Prostate gland (tissue), 2 donors: ENCODE measurements around the gene PLXND1. TPM values are rescaled to one million over a fixed set of nuclear protein-coding genes. Genes with fewer than 3 reads are reported as not detected.

Source experiments
- DNase-seq: peaks from one replicate; pipeline ENCODE4 v3.0.0-alpha.2; 2019; ENCODE audit warnings: low spot score
- H3K27ac ChIP-seq, 2 donors: fragments of 200-600 bp; sonication (generic); 2 replicates each; pipeline ENCODE4 v1.5.1; 2017 to 2019
- H3K27me3 ChIP-seq: fragments of 200-600 bp; sonication (generic); replicated peaks from 2 replicates; pipeline ENCODE4 v1.5.1; 2019; ENCODE audit not compliant: insufficient read depth
- H3K36me3 ChIP-seq, 2 donors: fragments of 200-600 bp; sonication (generic); 1 replicate in 1 of 2; 2 replicates in 1 of 2; pipeline versions ENCODE4 v1.5.1 to v1.8.1; 2017 to 2019
- H3K4me1 ChIP-seq: fragments of 200-600 bp; sonication (generic); replicated peaks from 2 replicates; pipeline ENCODE4 v1.5.1; 2019
- H3K4me3 ChIP-seq, 2 donors: fragments of 200-600 bp; sonication (generic); 2 replicates each; pipeline ENCODE4 v1.5.1; 2017 to 2019
- H3K9me3 ChIP-seq: fragments of 200-600 bp; sonication (generic); 2 replicates; pipeline ENCODE4 v1.5.1; 2017
- POLR2A ChIP-seq: fragments of 450-650 bp; IDR thresholded peaks from one replicate; pipeline ENCODE4 v1.6.1; 2016; ENCODE audit warnings: antibody characterized with exemption, mild to moderate bottlenecking
- POLR2AphosphoS5 ChIP-seq: sonication (generic); formaldehyde crosslinking; IDR thresholded peaks from one replicate; pipeline ENCODE4 v1.6.1; 2017; ENCODE audit warnings: antibody characterized with exemption
- WGBS: methylation state at CpG from one replicate; pipeline ENCODE4 v1.1.5; 2018; 5-methylcytosine and 5-hydroxymethylcytosine counted together
- intact Hi-C: fragments of 100-400 bp; cut with DNase I; formaldehyde crosslinking; loops from one replicate; pipeline ENCODE4 v1.14.2; 2022
- total RNA-seq, 2 donors: library from RNA; depleted of rRNA; stranded (reverse); fragments of >200 nt; gene quantifications; one replicate each; pipeline ENCODE4 v1.1.0, GENCODE V29; 2016
- TF ChIP-seq, protein P1 (sequence below), 4 experiments: fragments of 200-600 bp in 2 of 4; fragments of 450-650 bp in 2 of 4; sonication (generic) in 2 of 4; IDR thresholded peaks; 1 replicate in 3 of 4; 2 replicates in 1 of 4; pipeline ENCODE4 v1.5.1; 2016 to 2019; ENCODE audit warnings: antibody characterized with exemption in 4 of 4, mild to moderate bottlenecking in 2 of 4, moderate library complexity in 2 of 4

PLXND1 gene
- total RNA-seq, 2 donors from 2014 or later, result 19.7 to 83.6 TPM

DNA sequence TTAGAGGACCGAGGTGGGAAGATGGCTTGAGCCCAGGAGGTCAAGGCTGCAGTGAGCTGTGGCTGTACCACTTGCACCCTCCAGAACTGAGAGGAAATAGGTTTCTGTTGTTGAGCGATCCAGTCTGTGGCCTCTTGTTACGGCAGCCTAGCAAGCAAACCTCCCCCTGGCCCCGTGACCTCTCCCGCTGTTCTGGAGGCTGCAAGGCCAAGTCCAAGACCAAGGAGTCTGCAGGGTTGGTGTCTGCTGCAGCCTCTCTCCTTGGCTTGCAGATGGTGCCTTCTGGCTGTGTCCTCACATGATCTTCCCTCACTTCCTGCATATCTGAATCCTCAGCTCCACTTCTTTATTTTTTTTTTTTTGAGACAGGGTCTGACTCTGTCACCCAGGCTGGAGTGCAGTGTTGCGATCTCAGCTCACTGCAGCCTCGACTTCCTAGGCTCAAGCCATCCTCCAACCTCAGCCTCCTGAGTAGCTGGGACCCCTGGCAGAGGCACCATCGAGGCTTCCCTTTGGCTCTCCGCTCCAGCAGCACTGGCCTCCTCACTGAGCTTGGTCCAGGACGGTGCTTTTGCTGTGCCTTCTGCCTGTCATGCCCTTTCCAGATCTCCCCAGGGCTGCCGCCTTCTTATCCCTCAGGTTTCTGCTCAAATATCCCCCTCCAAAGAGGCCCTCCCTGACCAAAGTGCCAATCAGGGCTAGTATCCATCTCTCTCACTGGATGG, 18.0 kb upstream of the PLXND1 start:
- no peak for DNase-seq
- Histone ChIP-seq H3K27me3 (no peaks in the 10 kb centered on the region), H3K27ac (peak overlapping the region in 1 of 2 donors; percentile 7), H3K36me3 (no peaks in the 10 kb centered on the region), H3K4me1 (peaks cover 5% of the 10 kb centered on the region), H3K9me3 (no peaks in the 10 kb centered on the region), H3K4me3 (no peak overlapping the region)
- intact Hi-C loops, result loop anchor here (10.0 kb wide), 1 partner anchor 200 kb away; no protein-coding TSS in a partner anchor
- 83% methylated on average over 11 of the region's 11 CpGs for WGBS
- TF ChIP-seq POLR2AphosphoS5 (no peak), POLR2A (no peak)
- TF ChIP-seq, protein P1, sequence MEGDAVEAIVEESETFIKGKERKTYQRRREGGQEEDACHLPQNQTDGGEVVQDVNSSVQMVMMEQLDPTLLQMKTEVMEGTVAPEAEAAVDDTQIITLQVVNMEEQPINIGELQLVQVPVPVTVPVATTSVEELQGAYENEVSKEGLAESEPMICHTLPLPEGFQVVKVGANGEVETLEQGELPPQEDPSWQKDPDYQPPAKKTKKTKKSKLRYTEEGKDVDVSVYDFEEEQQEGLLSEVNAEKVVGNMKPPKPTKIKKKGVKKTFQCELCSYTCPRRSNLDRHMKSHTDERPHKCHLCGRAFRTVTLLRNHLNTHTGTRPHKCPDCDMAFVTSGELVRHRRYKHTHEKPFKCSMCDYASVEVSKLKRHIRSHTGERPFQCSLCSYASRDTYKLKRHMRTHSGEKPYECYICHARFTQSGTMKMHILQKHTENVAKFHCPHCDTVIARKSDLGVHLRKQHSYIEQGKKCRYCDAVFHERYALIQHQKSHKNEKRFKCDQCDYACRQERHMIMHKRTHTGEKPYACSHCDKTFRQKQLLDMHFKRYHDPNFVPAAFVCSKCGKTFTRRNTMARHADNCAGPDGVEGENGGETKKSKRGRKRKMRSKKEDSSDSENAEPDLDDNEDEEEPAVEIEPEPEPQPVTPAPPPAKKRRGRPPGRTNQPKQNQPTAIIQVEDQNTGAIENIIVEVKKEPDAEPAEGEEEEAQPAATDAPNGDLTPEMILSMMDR (IDR thresholded peaks at IDR 0.05), result no peak

DNA sequence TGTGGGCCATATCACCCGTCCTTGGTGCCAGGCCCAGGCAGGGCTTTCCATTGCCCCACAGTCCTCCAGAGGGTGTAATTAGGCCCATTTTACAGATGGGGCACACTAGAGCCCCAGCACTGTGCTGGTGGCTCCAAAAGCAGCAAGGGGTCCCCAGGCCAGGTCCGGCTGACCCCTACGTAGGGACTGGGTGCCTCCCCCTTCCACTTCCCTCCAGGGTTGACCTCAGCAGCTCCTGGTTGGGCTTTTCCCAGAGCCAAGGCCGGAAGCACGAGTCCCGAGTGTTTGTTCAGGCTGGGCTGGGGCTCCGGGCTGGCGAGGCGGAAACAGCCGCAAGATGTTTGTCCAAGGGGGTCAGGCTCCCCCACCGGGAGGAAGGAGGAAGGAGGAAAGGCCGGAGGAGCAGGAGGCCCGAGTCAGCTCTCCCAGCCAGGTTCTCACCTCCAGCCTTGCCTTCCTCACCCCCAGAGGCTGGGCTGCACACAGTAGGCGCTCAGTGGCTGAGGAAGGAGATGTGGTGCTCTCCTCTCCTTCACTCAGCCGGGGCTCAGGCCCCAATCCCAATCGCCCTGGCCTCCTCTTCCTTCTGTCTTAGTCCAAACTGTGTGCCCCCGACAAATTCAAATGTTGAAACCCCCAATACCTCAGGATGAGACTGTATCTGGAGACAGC, 17.1 kb upstream of the PLXND1 start:
- WGBS, result 37% methylated on average over 17 of the region's 17 CpGs
- Histone ChIP-seq H3K36me3 (no peaks in the 10 kb centered on the region), H3K4me1 (peaks cover 5% of the 10 kb centered on the region), H3K27ac (peak overlapping the region in 1 of 2 donors; percentile 49), H3K4me3 (no peak overlapping the region), H3K27me3 (no peaks in the 10 kb centered on the region), H3K9me3 (no peaks in the 10 kb centered on the region)
- intact Hi-C loops, result loop anchor here (10.0 kb wide), 1 partner anchor 201 kb away; no protein-coding TSS in a partner anchor
- no peak for TF ChIP-seq POLR2A
- TF ChIP-seq, protein P1 (IDR thresholded peaks at IDR 0.05), result no peak
- no peak for TF ChIP-seq POLR2AphosphoS5
- DNase-seq, result no peak

DNA sequence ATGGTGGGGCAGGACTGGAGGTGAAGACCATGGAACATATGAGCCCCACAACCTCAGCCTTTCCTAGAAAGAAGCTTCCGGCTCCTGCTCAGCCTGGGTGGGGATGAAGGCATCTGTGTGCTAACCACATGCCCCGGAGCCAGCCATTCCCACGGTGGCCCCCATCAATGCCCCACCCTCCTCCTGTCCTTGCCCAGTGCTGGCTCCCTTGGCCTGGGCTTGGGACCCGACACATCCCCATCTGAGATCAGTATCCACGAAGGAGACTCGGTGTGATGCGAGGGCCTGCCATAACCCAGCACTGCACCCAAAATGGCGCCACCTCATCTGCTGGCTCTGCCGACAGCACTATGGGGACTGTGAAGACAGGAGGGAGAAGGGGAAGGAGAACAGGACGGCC, 16.5 kb upstream of the PLXND1 start:
- no peak for DNase-seq
- H3K4me1 ChIP-seq, result peaks cover 5% of the 10 kb centered on the region
- H3K36me3 ChIP-seq, result no peaks in the 10 kb centered on the region
- H3K9me3 ChIP-seq, result no peaks in the 10 kb centered on the region
- no peak overlapping the region for H3K4me3 ChIP-seq
- no peaks in the 10 kb centered on the region for H3K27me3 ChIP-seq
- WGBS, result 93% methylated on average over 10 of the region's 10 CpGs
- peak overlapping the region in 1 of 2 donors; percentile 49 for H3K27ac ChIP-seq
- intact Hi-C loops, result loop anchor here (10.0 kb wide), 1 partner anchor 202 kb away; no protein-coding TSS in a partner anchor
- no peak for TF ChIP-seq POLR2AphosphoS5
- no peak for TF ChIP-seq POLR2A
- TF ChIP-seq, protein P1 (IDR thresholded peaks at IDR 0.05), result no peak

DNA sequence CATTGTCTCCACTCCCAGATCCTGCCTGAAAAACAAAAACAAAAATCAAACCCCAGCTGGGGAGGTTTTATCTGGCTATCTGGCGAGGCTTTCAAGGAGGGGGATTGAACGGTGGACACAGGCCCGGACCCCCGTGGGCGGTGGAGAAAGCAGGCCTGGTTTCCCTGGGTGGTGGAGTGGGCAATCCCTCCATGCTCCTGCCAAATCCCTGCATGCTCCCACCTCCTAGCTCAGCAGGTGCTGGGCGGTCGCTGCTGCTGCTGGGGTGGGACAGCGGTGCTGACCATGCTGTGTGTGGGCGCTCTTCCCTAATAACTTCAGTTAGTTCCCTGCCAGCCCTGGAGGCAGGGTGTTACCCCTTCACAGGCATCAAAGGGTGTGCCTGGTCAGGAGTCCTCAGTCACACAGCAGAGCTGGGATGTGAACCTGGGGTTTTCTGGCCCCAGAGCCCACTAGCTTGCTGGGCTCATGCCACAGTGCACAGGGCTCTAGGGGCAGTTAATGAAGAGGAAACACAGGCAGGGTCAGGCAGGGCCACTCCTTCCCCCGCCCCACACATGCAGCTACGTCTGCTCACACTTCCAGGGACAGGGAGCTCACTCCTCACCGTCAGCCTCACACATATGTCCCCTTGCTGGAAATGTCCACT, 15.9 kb upstream of the PLXND1 start:
- peaks cover 5% of the 10 kb centered on the region for H3K4me1 ChIP-seq

More for the DNA sequence above, 15.9 kb upstream of the PLXND1 start:
- TF ChIP-seq POLR2A, result no peak
- TF ChIP-seq, protein P1 (IDR thresholded peaks at IDR 0.05), result no peak
- no peak for TF ChIP-seq POLR2AphosphoS5
- no peak overlapping the region for H3K4me3 ChIP-seq
- no peaks in the 10 kb centered on the region for H3K9me3 ChIP-seq
- no peaks in the 10 kb centered on the region for H3K36me3 ChIP-seq
- no peak for DNase-seq
- intact Hi-C loops, result loop anchor here (10.0 kb wide), 1 partner anchor 202 kb away; no protein-coding TSS in a partner anchor
- 74% methylated on average over 9 of the region's 12 CpGs for WGBS
- no peaks in the 10 kb centered on the region for H3K27me3 ChIP-seq
- H3K27ac ChIP-seq, result no peak overlapping the region
